HEK293 (cell line): Measurements from ENCODE around the gene PEX10.
"Not testable (repeated sequence)": the region's sequence is repeated elsewhere in the genome, so short reads cannot be mapped to it uniquely, and the experiment has no call there.

Experiments
- CTCF ChIA-PET: fragments of 350-600 bp; formaldehyde crosslinking; extraction: SDS; loops from one replicate; lab custom pipeline; 2021; ENCODE audit warnings: antibody characterized with exemption; lab: Yijun Ruan, JAX
- POLR2A ChIA-PET: fragments of 300-600 bp; formaldehyde crosslinking; extraction: SDS; loops from one replicate; lab custom pipeline; 2020; ENCODE audit warnings: antibody characterized with exemption, inconsistent platforms; lab: Yijun Ruan, JAX
- H3K27ac ChIP-seq: fragments of 200-500 bp; sonication (Bioruptor generic); 2 replicates; pipeline ENCODE4 v1.5.1; 2014; ENCODE audit warnings: low read depth, low read length, control low read depth, inconsistent platforms; ENCODE audit errors: extremely low read depth
- H3K36me3 ChIP-seq, 2 experiments: fragments of 200-500 bp in 1 of 2; sonication (Bioruptor generic) in 1 of 2; 1 replicate in 1 of 2; 2 replicates in 1 of 2; pipeline ENCODE4 v1.5.1; 2014 to 2017; ENCODE audit warnings: inconsistent platforms in 2 of 2, low read length in 2 of 2; ENCODE audit not compliant: control insufficient read depth in 2 of 2, insufficient read depth in 1 of 2
- H3K4me1 ChIP-seq: fragments of 200-500 bp; sonication (Bioruptor generic); 2 replicates; pipeline ENCODE4 v1.5.1; 2014; ENCODE audit warnings: mild to moderate bottlenecking, low read length, inconsistent platforms; ENCODE audit not compliant: control insufficient read depth, insufficient read depth
- H3K4me3 ChIP-seq: 2 replicates; pipeline ENCODE4 v1.5.1; 2011; ENCODE audit warnings: low read depth, mild to moderate bottlenecking, control low read depth, low read length, moderate library complexity
- H3K9me3 ChIP-seq: fragments of 200-500 bp; sonication (Bioruptor generic); 2 replicates; pipeline ENCODE4 v1.5.1; 2014; ENCODE audit warnings: low read depth, low read length, inconsistent platforms; ENCODE audit not compliant: control insufficient read depth, insufficient read depth
- BCL11A ChIP-seq: fragments of 450-650 bp; formaldehyde crosslinking; IDR thresholded peaks from 2 replicates; pipeline ENCODE4 v1.5.1; 2016; ENCODE audit warnings: low read depth, missing biosample characterization, missing genetic modification characterization
- GLIS1 ChIP-seq: fragments of 450-650 bp; formaldehyde crosslinking; IDR thresholded peaks from 2 replicates; pipeline ENCODE4 v1.5.1; 2016; ENCODE audit warnings: missing biosample characterization, missing genetic modification characterization
- HIC1 ChIP-seq: fragments of 450-650 bp; formaldehyde crosslinking; IDR thresholded peaks from 2 replicates; pipeline ENCODE4 v1.5.1; 2016; ENCODE audit warnings: missing biosample characterization, missing genetic modification characterization
- REST ChIP-seq: fragments of 450-650 bp; formaldehyde crosslinking; IDR thresholded peaks from 2 replicates; pipeline ENCODE4 v1.5.1; 2016; ENCODE audit warnings: missing biosample characterization, missing genetic modification characterization
- SCRT2 ChIP-seq: fragments of 450-650 bp; formaldehyde crosslinking; IDR thresholded peaks from 2 replicates; pipeline ENCODE4 v1.5.1; 2016; ENCODE audit warnings: missing biosample characterization, missing genetic modification characterization
- TRIM28 ChIP-seq: IDR thresholded peaks from 2 replicates; pipeline ENCODE4 v1.6.1; 2011; ENCODE audit warnings: low read length, control low read depth, borderline replicate concordance
- WT1 ChIP-seq: fragments of 450-650 bp; formaldehyde crosslinking; IDR thresholded peaks from 2 replicates; pipeline ENCODE4 v1.5.1; 2016; ENCODE audit warnings: missing biosample characterization, missing genetic modification characterization
- ZFP37 ChIP-seq: fragments of 450-650 bp; formaldehyde crosslinking; IDR thresholded peaks from 2 replicates; pipeline ENCODE4 v1.5.1; 2016; ENCODE audit warnings: missing biosample characterization, missing genetic modification characterization
- ZNF184 ChIP-seq: fragments of 450-650 bp; IDR thresholded peaks from 2 replicates; pipeline ENCODE4 v1.5.1; 2018; ENCODE audit warnings: missing biosample characterization, mild to moderate bottlenecking, missing genetic modification characterization
- ZNF658 ChIP-seq: fragments of 450-650 bp; formaldehyde crosslinking; IDR thresholded peaks from 2 replicates; pipeline ENCODE4; 2016; ENCODE audit warnings: missing biosample characterization, missing genetic modification characterization
- ZNF843 ChIP-seq: fragments of 450-650 bp; formaldehyde crosslinking; IDR thresholded peaks from 2 replicates; pipeline ENCODE4 v1.5.1; 2016; ENCODE audit warnings: missing biosample characterization, missing genetic modification characterization

The PEX10 gene

GRCh38 chr1:2460203-2460602 lies 47.8 kb upstream of the PEX10 start:
- CTCF ChIA-PET = interaction anchor here (0.6 kb wide), 1 partner anchor 400 kb away, joined by 3 read pairs; no protein-coding TSS in a partner anchor
- TF ChIP-seq REST (0 out of 2 replicates have a peak, but pooled peaks have one; percentile 40), ZNF843 (no peak), ZFP37 (no peak), SCRT2 (peak; percentile 55)
- Histone ChIP-seq H3K36me3 (no peaks in the 10 kb centered on the region), H3K9me3 (no peaks in the 10 kb centered on the region), H3K4me3 (no peak overlapping the region), H3K4me1 (no peaks in the 10 kb centered on the region), H3K27ac (no peak overlapping the region)
- POLR2A ChIA-PET = no interaction called here

GRCh38 chr1:2459757-2460156 lies 47.4 kb upstream of the PEX10 start:
- POLR2A ChIA-PET = no interaction called here

GRCh38 chr1:2459102-2459753 lies 46.9 kb upstream of the PEX10 start:
- TF ChIP-seq GLIS1 (tag by site-specific recombination) = peak; percentile 78
- TF ChIP-seq HIC1 (tag by site-specific recombination) = 0 out of 2 replicates have a peak, but pooled peaks have one; percentile 22
- POLR2A ChIA-PET, H3K27ac ChIP-seq, H3K9me3 ChIP-seq, H3K4me3 ChIP-seq, H3K4me1 ChIP-seq, H3K36me3 ChIP-seq, CTCF ChIA-PET: not testable (repeated sequence)

More at GRCh38 chr1:2459757-2460156, 47.4 kb upstream of the PEX10 start:
- TF ChIP-seq TRIM28 (no peak), ZNF184 (no peak), REST (peak; percentile 91), ZNF658 (no peak), WT1 (tag by site-specific recombination) (no peak), BCL11A (tag by site-specific recombination) (0 out of 2 replicates have a peak, but pooled peaks have one; percentile 11)
- H3K36me3 ChIP-seq = no peaks in the 10 kb centered on the region
- no peak overlapping the region for H3K4me3 ChIP-seq
- H3K9me3 ChIP-seq = no peaks in the 10 kb centered on the region
- H3K27ac ChIP-seq = no peak overlapping the region
- CTCF ChIA-PET = interaction anchor here (0.6 kb wide), 1 partner anchor 400 kb away, joined by 3 read pairs; no protein-coding TSS in a partner anchor
- no peaks in the 10 kb centered on the region for H3K4me1 ChIP-seq
